NCI-H226 (cell line): Measurements from ENCODE around the gene CKMT2.

Source experiments
- DNase-seq: peaks from one replicate; pipeline ENCODE4 v3.0.0-alpha.2; 2015

The CKMT2 gene

DNA sequence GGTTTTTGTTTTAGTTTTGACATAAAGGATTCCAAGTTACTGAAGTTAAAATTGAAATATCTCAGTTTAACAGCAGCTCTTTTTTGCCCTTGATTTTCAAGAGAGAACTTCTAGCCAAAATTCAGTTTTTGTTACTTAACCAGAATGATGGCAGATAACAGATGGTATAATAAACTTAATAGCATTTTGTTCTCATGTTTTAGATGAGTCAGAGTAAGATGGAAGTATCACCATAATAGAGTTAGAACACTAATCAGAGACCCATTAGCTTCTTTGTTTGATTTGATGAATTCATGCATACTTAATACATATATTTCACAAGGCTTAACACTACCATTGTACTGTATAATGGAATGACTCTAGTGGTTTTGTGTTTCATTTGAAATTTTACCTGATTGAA, 80.2 kb downstream of the CKMT2 start:
- DNase-seq, result no peak

DNA sequence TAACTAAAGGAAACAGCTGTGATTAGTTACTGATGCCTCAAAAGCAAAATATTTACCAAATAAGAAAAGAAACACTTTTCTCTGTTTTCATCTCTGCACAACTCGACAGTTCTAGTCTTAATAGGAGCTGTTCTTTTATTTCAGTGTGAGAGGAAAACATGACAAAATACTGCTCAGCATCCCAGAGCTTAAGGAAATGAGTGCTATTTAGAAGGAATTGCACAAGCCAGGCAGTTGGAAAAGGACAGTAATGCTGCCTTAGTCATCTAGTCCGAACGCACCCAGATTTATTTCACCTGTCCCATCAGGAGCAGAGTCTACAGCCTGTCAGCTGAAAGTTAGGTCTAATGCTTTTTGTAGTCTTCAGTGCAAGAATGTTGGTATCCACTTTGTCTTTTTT, 80.6 kb downstream of the CKMT2 start:
- no peak for DNase-seq

DNA sequence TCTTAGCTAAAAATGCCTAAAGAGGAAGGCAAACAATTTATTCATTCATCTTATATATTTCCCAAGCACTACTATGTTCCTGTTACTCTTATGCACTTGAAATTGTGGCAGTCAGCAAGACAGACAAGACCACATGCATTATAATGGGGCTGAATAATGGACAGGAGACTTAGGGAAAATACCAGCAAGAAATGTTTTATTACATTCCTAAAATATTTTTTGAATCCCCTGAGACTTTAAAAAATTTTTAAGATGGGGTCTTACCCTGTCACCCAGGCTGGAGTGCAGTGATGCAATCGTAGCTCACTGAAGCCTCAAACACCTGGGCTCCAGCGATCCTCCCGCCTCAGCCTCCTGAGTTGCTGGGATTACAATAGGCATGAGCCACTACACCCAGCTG, 81.5 kb downstream of the CKMT2 start:
- no peak for DNase-seq

DNA sequence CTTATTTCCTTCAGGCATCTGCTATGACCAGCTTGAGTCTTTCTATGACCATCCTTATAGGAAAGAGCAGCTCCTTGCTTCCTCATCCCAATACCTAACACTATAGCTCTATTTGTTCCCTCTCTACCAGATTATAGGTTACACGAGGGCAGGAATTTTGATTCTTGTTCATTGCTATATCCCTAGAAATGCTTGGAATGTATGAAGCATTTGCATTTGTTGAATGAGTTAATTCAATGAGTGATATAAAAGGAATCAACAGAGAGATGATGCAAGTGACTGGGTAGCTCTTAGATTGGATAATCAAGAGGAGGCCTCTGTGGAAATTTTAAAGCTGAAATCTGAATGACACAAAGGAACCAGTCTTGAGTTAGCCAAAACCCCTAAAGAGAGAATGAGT, 82.2 kb downstream of the CKMT2 start:
- DNase-seq, result peak; percentile 46

DNA sequence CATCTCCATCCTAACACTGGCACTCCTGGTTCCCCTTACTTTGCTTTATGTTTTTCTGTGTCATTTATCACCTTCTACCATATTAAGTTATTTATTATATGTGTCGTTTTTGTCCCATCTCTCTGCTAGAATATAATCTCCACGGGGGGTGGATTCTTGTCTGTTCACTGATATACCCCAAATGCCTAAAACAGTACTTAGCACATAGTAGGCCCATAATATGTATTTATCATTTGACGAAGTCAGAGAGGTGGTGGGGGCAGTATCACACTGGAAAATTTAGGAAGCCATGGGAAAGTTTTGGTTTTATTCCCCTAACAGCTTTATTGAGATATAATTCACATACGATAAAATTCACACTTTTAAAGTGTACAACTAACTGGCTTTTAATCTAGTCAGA, 82.7 kb downstream of the CKMT2 start:
- DNase-seq, result no peak
